Vagina (tissue), 2 donors: Measurements from ENCODE around the gene HAPLN2. TPM values are rescaled to one million over a fixed set of nuclear protein-coding genes. Genes with fewer than 3 reads are reported as not detected.

Experiments used
- DNase-seq, 2 donors: peaks; one replicate each; pipeline ENCODE4 v3.0.0-alpha.2; 2017; ENCODE audit errors: extremely low spot score in 2 of 2
- H3K27ac ChIP-seq: fragments of 200-600 bp; sonication (generic); one replicate; pipeline ENCODE4 v1.5.1; 2019
- H3K27me3 ChIP-seq: fragments of 200-600 bp; sonication (generic); one replicate; pipeline ENCODE4 v1.5.1; 2019
- H3K36me3 ChIP-seq, 2 donors: fragments of 200-600 bp; sonication (generic); one replicate each; pipeline ENCODE4 v1.5.1; 2017 to 2019
- H3K4me1 ChIP-seq: fragments of 200-600 bp; sonication (generic); one replicate; pipeline ENCODE4 v1.5.1; 2019
- H3K4me3 ChIP-seq, 2 donors: fragments of 200-600 bp; sonication (generic); 1 replicate in 1 of 2; 2 replicates in 1 of 2; pipeline ENCODE4 v1.5.1; 2016 to 2019
- H3K9me3 ChIP-seq: fragments of 200-600 bp; sonication (generic); one replicate; pipeline ENCODE4 v1.5.1; 2019
- POLR2A ChIP-seq, 2 donors: fragments of 450-650 bp; IDR thresholded peaks; one replicate each; pipeline ENCODE4 v1.6.1; 2017; ENCODE audit warnings: antibody characterized with exemption in 2 of 2, mild to moderate bottlenecking in 2 of 2, moderate library complexity in 2 of 2
- POLR2AphosphoS5 ChIP-seq, 2 donors: sonication (generic); formaldehyde crosslinking; IDR thresholded peaks; one replicate each; pipeline ENCODE4 v1.9.0; 2017; ENCODE audit warnings: antibody characterized with exemption in 2 of 2, mild to moderate bottlenecking in 2 of 2, low read depth in 1 of 2; ENCODE audit not compliant: insufficient read depth in 1 of 2
- intact Hi-C: fragments of 100-400 bp; cut with DNase I; formaldehyde crosslinking; loops from one replicate; pipeline ENCODE4 v1.15.1; 2023
- total RNA-seq: library from RNA; depleted of rRNA; stranded (reverse); fragments of >200 nt; gene quantifications from one replicate; pipeline ENCODE4 v1.2.3, GENCODE V29; 2016
- TF ChIP-seq, protein P1 (sequence below), 3 experiments: fragments of 450-650 bp in 2 of 3; fragments of 200-600 bp in 1 of 3; sonication (generic) in 1 of 3; IDR thresholded peaks; one replicate each; pipeline ENCODE4 v1.5.1; 2017 to 2019; ENCODE audit warnings: antibody characterized with exemption in 3 of 3, mild to moderate bottlenecking in 2 of 3, moderate library complexity in 2 of 3

The HAPLN2 gene
- total RNA-seq, 1 donor from 2014 or later: not detected

DNA sequence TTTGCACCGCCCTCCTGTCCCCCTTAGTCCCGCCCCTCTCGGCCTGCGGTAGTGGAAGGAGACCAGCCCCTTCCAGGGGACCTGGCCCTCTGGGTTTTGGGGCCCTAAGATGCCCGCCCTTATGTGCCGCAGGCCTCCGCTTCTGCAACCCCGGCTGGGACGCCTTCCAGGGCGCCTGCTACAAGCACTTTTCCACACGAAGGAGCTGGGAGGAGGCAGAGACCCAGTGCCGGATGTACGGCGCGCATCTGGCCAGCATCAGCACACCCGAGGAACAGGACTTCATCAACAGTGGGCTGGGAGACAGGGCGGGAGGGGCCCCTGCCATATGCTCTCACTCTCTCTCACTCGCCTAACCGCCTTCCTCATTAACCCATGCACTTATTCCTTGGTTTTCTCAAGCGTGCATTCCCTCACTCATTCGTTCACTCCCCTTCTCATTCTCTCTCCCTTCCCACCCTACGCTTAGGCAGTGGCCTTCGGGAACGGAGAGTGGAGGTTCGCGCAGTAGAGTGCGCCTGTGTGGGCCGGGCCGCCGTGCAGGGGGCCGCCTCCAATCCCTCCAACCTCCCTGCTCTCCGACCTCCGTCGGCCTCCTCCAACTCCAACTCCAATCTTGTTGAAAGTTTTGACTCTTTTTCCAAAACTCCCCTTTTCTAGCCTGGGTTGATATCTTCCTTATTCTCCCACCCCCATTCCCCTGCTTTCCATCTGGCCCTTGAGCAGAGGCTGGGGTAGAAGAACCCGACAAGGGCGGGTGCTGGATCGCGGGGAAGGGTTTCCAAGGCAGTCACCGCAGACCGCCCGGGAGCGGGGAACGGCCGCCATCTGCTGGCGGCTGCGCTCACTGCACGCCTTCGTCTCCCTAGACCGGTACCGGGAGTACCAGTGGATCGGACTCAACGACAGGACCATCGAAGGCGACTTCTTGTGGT, 37.9 kb downstream of the HAPLN2 start:
- Histone ChIP-seq H3K9me3 (no peaks in the 10 kb centered on the region), H3K27ac (peak overlapping the region; percentile 8), H3K4me3 (peak overlapping the region; percentile 23 to 45), H3K36me3 (no peaks in the 10 kb centered on the region), H3K4me1 (peaks cover 51% of the 10 kb centered on the region), H3K27me3 (no peaks in the 10 kb centered on the region)
- intact Hi-C loops: loop anchor here (5.0 kb wide), 2 partner anchors 75 to 270 kb away; no protein-coding TSS in a partner anchor
- TF ChIP-seq POLR2AphosphoS5 (IDR thresholded peaks at IDR 0.05; ENCODE audit: insufficient read depth in 1 of 2, low read depth in 1 of 2) (peak; percentile 22 to 31), POLR2A (IDR thresholded peaks at IDR 0.05) (no peak)
- TF ChIP-seq, protein P1, sequence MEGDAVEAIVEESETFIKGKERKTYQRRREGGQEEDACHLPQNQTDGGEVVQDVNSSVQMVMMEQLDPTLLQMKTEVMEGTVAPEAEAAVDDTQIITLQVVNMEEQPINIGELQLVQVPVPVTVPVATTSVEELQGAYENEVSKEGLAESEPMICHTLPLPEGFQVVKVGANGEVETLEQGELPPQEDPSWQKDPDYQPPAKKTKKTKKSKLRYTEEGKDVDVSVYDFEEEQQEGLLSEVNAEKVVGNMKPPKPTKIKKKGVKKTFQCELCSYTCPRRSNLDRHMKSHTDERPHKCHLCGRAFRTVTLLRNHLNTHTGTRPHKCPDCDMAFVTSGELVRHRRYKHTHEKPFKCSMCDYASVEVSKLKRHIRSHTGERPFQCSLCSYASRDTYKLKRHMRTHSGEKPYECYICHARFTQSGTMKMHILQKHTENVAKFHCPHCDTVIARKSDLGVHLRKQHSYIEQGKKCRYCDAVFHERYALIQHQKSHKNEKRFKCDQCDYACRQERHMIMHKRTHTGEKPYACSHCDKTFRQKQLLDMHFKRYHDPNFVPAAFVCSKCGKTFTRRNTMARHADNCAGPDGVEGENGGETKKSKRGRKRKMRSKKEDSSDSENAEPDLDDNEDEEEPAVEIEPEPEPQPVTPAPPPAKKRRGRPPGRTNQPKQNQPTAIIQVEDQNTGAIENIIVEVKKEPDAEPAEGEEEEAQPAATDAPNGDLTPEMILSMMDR (IDR thresholded peaks at IDR 0.05): peak; percentile 87 to 91 (median 88)
- DNase-seq: no peak

DNA sequence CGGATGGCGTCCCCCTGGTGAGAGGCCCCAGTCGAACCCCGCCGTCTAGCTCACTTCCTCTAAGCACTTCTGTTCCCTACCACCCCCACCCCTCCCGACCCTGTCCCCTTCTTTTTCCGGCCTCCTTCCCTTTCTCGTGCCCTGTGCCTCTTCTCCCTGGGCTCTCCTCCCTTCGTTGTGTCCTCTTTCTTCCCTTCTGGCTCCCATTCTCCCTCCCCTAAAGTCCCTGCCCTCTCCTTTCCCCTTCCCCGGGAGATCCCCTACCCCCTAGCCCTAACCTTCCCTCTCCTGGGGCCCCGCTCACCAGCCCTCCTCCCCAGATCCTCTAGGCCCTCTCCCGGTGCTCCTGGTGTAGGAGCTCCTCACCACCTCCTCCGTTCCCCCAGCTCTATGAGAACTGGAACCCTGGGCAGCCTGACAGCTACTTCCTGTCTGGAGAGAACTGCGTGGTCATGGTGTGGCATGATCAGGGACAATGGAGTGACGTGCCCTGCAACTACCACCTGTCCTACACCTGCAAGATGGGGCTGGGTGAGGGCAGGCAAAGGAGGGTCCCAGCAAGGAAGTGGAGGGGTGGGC, 38.6 kb downstream of the HAPLN2 start:
- Histone ChIP-seq H3K27ac (peak overlapping the region; percentile 8), H3K27me3 (no peaks in the 10 kb centered on the region), H3K4me3 (peak overlapping the region; percentile 23 to 45), H3K36me3 (no peaks in the 10 kb centered on the region), H3K4me1 (peaks cover 58% of the 10 kb centered on the region), H3K9me3 (no peaks in the 10 kb centered on the region)
- TF ChIP-seq, protein P1 (IDR thresholded peaks at IDR 0.05): no peak
- TF ChIP-seq POLR2A (IDR thresholded peaks at IDR 0.05): no peak
- TF ChIP-seq POLR2AphosphoS5 (IDR thresholded peaks at IDR 0.05; ENCODE audit: insufficient read depth in 1 of 2, low read depth in 1 of 2): no peak
- DNase-seq: no peak
- intact Hi-C loops: loop anchor here (5.0 kb wide), 2 partner anchors 76 to 271 kb away; no protein-coding TSS in a partner anchor

DNA sequence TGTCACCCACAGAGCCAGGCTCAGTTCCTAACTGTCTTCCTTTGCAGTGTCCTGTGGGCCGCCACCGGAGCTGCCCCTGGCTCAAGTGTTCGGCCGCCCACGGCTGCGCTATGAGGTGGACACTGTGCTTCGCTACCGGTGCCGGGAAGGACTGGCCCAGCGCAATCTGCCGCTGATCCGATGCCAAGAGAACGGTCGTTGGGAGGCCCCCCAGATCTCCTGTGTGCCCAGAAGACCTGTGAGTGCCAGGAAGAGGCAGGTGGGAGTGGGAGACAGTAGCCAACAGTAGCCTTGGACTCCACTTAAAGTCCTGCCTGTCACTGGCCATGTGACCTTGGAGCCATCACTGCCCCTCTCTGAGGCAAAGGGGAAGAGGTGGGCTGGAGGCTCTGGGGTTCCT, 39.3 kb downstream of the HAPLN2 start:
- Histone ChIP-seq H3K4me3 (no peak overlapping the region), H3K36me3 (no peaks in the 10 kb centered on the region), H3K27me3 (no peaks in the 10 kb centered on the region), H3K27ac (no peak overlapping the region), H3K4me1 (peaks cover 60% of the 10 kb centered on the region), H3K9me3 (no peaks in the 10 kb centered on the region)
- no peak for DNase-seq
- TF ChIP-seq POLR2A (IDR thresholded peaks at IDR 0.05): no peak
- TF ChIP-seq, protein P1 (IDR thresholded peaks at IDR 0.05): no peak
- TF ChIP-seq POLR2AphosphoS5 (IDR thresholded peaks at IDR 0.05; ENCODE audit: insufficient read depth in 1 of 2, low read depth in 1 of 2): no peak
- intact Hi-C loops: loop anchor here (5.0 kb wide), 2 partner anchors 76 to 271 kb away; no protein-coding TSS in a partner anchor

DNA sequence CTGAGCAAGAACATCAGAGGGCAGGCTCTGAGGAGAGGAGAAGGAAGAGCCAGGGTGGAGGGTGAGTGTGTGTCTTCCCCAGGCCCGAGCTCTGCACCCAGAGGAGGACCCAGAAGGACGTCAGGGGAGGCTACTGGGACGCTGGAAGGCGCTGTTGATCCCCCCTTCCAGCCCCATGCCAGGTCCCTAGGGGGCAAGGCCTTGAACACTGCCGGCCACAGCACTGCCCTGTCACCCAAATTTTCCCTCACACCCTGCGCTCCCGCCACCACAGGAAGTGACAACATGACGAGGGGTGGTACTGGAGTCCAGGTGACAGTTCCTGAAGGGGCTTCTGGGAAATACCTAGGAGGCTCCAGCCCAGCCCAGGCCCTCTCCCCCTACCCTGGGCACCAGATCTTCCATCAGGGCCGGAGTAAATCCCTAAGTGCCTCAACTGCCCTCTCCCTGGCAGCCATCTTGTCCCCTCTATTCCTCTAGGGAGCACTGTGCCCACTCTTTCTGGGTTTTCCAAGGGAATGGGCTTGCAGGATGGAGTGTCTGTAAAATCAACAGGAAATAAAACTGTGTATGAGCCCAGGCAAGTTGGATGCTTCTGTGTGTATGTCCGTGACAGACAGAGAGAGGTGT, 39.8 kb downstream of the HAPLN2 start:
- no peak for DNase-seq
- Histone ChIP-seq H3K4me1 (peaks cover 60% of the 10 kb centered on the region), H3K36me3 (no peaks in the 10 kb centered on the region), H3K27me3 (no peaks in the 10 kb centered on the region), H3K9me3 (no peaks in the 10 kb centered on the region), H3K4me3 (no peak overlapping the region), H3K27ac (peak overlapping the region; percentile 85)
- no peak for TF ChIP-seq POLR2A (IDR thresholded peaks at IDR 0.05)
- TF ChIP-seq, protein P1 (IDR thresholded peaks at IDR 0.05): no peak
- no peak for TF ChIP-seq POLR2AphosphoS5 (IDR thresholded peaks at IDR 0.05; ENCODE audit: insufficient read depth in 1 of 2, low read depth in 1 of 2)
- intact Hi-C loops: loop anchor here (5.0 kb wide), 2 partner anchors 77 to 272 kb away; no protein-coding TSS in a partner anchor
